NCI-H1436 treated with DMSO at 0.1 percent for 48 hours (cell line): ENCODE results near the gene DPY19L2.
"Not testable (repeated sequence)": the region's sequence is repeated elsewhere in the genome, so short reads cannot be mapped to it uniquely, and the experiment has no call there.

Source experiments
- DNase-seq: peaks from one replicate; lab custom pipeline; 2025; lab: John Stamatoyannopoulos, UW

The DPY19L2 gene

GRCh38 chr12:63668028-63668799, at the start of gene DPY19L2:
TSS of gene DPY19L2 (minus strand) at chr12:63668493. CDS start at chr12:63668393, 100 bp downstream.
- peak; percentile 22 for DNase-seq

- not testable (repeated sequence) for DNase-seq
Observed at GRCh38 chr12:63716891-63717290, 48.6 kb upstream of the DPY19L2 start.

- DNase-seq = not testable (repeated sequence)
Observed at GRCh38 chr12:63715107-63715625, 46.9 kb upstream of the DPY19L2 start.

DNA sequence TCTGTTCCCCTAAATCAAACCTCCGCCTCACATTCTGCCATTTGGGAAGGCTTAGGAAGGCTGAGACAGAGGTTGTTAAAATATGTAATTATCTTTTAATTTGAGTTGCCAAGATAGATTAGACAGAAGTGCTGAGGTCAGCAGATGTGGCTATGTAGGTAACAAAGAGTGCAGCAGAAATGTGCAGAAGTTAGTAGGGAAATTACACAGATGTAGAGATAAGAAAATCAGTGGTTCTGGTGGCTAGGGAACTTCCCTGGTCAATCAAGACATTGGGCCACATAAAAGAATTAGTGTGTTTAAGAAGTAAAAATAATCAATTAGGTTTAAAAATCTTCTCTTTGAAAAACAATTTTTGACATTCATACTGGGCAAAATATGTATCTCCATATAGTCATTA, 46.1 kb upstream of the DPY19L2 start:
- DNase-seq = not testable (repeated sequence)

GRCh38 chr12:63713681-63714075, 45.4 kb upstream of the DPY19L2 start:
- not testable (repeated sequence) for DNase-seq

DNA sequence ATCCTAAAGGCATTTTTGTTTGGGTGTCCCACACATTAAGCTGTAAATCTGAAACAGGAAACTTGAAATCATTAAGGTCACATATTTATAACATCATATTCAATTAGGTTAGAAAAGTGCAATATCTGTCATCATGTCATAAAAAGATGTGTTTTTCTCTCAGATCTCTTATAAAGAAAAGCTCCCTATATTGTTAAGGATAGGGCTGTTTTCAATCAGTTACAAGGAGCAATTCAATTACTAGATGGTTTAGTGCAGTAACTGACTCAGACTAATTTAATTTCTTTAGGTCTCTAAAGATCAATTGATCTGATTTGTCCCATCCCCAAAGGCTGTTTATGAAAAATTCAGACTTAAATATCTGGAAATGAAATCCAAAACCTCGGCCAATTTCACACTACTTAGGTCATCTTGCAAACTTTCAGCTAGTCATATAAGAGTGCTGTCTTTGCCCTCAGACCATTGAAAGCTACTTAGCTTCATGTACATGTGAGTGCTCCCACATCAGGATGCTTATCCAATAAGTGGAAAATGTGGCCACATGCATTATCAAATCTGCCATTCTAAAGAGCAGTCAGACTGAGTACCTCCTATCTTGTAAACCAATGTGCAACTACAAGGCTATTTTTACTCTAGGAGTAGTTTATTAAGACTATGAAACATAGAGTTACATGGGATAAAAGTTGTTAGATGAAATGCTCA, 44.8 kb upstream of the DPY19L2 start:
- DNase-seq = not testable (repeated sequence)

- not testable (repeated sequence) for DNase-seq
Observed at GRCh38 chr12:63712376-63712974, 44.2 kb upstream of the DPY19L2 start.

GRCh38 chr12:63711339-63711738, 43.0 kb upstream of the DPY19L2 start:
- not testable (repeated sequence) for DNase-seq

DNA sequence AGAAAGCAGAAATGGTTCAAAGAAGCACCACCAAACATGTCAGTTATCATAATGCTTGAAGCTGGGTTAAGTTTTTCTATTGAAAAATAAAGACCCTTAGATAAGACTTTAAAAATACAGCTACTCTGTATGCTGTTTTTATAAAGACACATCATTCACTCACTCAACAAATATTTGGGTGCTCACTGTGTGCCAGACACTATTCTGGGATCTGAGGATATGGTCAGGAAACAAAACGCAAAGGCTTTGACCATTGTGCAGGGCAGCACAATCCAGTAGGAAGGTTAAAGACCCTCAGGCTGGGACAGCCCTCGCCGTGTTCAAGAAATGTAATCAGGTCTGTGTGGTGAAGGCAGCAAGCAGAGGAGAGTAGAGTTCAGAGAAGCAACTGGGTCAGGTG, 38.0 kb upstream of the DPY19L2 start:
- DNase-seq = no peak

DNA sequence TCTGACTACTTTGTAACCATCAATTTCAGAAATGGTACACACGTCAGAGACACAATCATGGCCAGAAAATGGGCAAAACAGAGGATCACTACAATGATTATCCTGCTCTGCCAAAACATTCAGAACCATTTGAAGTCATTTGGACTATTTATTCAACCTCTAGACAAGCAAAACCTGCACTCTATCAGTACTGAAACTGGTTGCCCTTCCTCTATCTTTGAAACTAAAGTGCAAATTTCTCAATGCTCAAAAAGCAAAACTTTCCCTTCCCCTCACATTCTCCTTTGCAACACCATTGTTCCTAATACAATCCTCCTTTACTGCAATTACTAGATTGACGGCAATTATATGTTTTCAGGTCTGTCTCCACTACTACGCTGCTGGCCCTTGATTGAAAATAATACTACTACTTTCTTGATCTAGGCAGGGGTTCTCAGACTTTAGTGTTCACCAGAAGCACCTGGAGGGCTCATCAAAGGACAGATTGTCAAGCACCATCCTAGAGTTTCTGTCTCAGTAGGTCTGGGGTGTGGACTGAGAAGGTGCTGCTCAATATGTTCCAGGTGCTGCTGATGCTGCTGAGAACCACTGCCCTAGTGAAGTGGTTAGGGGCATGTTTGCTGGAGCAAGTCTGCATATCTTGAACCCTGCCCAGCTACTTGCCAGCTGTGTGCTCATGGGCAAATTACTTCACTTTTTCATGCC, 31.5 kb upstream of the DPY19L2 start:
- DNase-seq = not testable (repeated sequence)

DNA sequence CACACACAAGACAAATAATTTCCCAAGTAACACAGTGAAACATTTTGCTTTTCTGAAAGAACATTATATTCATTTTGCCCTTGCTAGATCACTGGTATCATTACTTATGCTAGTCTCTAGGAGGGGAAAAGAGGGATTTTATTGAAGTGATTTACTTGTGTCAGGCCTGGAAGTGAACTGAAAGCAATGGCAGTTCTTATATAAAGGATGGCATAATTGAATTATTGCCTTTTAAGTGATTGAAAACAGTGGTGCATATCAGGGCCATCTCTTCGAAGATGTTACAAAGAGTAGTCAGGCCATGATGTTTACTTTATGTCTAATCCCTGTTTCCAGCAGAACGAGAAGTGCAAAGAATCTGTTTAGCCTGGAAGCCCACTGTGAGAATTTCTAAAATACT, 30.7 kb upstream of the DPY19L2 start:
- DNase-seq = not testable (repeated sequence)

- DNase-seq = not testable (repeated sequence)
Observed at GRCh38 chr12:63690837-63691236, 22.5 kb upstream of the DPY19L2 start.

DNA sequence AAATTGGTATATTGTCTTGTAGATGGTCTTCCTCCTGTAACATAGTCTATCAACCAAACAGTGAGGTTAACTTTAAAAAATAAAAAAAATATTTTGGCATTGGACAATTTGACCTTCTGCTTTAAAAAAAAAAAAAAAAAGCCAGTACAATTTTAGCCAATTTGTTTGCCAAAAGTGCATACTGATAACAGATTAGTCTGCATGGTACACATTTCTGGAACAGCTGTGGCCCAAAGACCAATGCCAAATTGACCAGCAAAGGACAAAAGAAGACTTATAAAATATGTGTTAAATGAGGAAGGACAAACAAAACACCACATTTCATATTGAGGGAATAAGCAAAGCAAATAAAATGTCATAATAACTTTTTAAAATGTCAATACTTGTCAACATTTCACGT, 20.8 kb upstream of the DPY19L2 start:
- not testable (repeated sequence) for DNase-seq

DNA sequence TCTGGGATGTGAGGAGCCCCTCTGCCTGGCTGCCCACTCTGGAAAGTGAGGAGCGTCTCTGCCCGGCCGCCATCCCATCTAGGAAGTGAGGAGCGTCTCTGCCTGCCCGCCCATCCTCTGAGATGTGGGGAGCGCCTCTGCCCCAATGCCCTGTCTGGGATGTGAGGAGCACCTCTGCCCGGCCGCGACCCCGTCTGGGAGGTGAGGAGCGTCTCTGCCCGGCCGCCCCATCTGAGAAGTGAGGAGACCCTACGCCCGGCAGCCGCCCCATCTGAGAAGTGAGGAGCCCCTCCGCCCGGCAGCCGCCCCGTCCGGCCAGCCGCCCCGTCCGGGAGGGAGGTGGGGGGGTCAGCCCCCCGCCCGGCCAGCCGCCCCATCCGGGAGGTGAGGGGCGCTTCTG, 18.3 kb upstream of the DPY19L2 start:
- not testable (repeated sequence) for DNase-seq

DNA sequence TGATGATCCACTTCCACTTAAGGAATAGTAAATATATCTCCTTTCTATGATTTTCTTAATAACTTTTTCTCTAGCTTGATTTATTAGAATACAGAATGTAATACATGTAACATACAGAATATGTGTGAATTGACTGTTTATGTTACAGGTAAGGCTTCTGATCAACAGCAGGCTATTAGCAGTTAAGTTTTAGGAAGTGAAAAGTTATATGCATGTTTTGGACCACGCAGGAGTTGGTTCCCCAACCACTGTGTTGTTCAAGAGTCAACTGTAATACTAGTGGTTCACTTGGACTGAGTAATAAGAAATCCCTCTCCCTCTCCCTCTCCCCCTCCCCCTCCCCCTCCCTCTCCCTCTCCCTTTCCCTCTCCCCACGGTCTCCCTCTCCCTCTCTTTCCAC, 17.5 kb upstream of the DPY19L2 start:
- DNase-seq = not testable (repeated sequence)

GRCh38 chr12:63682617-63683016, 14.3 kb upstream of the DPY19L2 start:
- not testable (repeated sequence) for DNase-seq

DNA sequence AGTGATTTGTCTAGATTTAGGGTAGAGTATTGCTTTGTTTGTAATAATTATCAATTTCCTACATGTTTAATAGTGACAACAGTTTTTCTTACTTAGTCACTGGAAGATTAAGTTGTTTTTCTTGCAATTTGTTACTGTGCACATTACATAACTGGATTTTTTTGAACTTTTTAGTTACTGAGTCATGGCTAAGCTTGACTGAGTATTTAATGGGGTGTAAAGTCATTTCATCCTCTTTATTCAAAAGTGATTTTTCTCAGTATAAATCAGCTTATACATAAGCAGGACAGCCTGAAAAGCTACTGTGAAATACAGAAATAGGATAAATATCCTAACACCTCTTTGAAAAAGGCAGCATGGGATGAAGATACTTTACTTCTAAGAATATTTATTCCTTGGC, 12.5 kb upstream of the DPY19L2 start:
- DNase-seq = not testable (repeated sequence)

GRCh38 chr12:63672550-63672949, 4.3 kb upstream of the DPY19L2 start:
- DNase-seq = not testable (repeated sequence)

DNA sequence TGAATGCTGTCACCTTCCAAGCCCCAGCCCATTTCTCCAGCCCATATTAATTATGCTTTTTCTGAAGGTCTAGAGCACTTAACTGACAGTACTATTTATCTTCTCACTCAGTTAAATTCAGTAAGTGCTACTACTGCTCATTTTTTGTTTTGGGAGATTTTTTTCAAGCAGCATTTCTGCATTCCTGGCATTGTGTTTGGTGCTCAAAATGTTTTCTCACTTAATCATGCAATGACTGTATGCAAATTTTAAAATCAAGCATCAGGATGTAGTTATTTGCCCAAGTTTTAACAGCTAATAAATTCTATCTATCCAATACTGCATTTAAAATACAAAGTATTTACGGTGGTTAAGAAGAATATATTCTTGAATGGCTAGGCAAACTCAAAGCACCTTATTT, 1.6 kb upstream of the DPY19L2 start:
- DNase-seq = not testable (repeated sequence)

DNA sequence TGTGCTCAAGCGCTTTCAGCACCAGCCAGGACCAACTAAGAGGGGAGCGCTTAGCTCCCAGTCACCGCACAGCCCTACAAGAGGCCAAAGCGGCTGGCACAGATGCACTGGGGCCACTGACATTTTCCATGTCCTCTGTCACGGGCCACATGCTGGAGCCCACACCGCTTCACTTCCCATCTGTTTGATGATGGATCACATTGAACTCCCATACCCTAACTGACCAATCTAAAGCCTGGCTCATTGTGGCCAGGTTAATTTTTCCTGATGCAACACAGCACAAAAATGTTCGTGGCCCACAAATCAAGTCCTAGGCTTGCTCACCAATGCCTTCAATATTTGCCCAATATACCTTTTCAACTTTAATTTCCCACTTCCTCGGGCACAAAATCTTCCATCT, 1.1 kb upstream of the DPY19L2 start:
- DNase-seq = not testable (repeated sequence)

GRCh38 chr12:63668800-63669365, 590 bp upstream of the DPY19L2 start:
- not testable (repeated sequence) for DNase-seq
